GM10847 (cell line): Measurements from ENCODE around the gene NOL9.

Experiments
- POLR2A ChIP-seq: IDR thresholded peaks from 2 replicates; pipeline ENCODE4 v1.6.1; 2011; ENCODE audit not compliant: insufficient read length; ENCODE audit errors: extremely low read depth

NOL9 gene

DNA sequence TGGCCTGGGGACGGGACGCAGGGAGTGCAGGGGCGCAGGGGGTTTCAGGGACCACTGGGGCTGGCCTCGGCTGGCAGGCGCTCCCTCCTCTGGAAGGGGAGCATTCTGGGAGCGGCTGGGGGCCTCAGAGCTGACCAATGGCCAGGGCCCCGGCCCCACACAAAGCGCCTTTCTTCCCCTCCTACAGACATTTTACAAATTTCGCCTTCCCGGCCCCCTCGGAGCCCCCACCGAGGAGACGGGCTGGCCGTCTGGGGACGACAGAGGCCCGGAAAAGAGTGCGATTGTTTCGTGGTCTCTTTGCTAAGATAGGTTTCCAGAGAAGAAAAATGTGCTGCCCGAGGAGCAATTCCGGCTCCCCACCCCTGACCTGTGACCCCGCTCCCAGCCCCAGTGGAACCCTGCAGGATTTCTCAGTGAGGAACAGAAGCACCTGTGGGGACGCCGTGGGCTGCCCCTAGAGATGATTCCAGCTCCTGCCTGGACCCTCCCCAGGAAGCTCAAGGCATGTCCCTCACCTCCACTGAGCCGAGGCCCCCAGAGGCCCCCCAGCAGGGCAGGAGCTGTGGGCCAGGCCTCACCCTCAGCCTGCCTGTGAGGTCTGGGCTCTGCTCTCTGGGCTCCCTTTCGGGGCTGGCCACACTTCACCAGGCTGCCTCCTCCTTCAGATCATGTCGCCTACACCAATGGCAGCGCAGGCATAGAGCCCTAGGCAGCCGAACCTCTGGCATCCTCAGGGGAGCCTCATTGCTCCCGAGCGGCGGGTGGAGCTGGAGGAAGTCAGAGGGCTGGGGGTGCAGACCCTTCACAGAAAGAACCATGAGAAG, 47.9 kb downstream of the NOL9 start:
- no peak for TF ChIP-seq POLR2A

DNA sequence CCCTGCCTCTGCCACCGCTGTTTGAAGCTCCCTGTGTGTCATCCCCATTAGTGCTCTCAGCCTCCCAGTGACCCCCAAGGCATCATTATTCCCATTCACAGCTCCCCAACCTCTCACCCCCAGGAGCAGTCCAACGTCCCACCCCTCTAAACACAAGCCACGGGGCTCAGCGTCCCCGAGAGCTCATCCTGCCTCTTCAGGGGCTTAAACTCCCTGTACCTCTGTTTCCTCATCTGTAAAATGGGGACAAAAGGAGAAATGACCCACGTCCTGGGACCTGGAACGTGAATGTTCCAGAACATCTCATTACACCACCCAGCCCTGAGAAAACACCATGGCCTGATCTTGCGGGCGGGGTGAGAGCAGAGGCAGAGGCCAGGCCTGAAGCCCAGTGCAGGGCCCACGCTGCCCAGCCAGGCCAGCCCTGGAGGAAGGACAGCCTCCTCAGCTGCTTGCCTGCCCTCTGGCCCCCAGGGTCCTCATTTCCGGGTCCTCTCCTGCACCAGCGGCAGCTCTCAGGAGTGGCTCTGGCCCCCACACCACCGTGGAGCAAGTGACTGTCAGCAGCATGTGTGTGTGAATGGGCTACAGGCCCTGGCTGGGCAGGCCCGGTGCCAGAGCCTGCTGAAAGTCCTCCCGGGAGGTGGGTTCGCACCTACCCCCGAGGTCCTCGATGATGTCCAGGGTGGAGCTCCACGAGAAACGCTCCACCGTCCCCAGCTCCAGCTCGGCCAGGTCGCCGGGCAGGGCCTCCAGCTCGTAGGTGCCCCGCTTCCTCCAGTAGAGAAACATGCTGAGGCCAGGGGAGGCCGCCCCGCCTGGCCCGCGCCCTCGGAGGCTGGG, 48.7 kb downstream of the NOL9 start:
- TF ChIP-seq POLR2A = no peak

DNA sequence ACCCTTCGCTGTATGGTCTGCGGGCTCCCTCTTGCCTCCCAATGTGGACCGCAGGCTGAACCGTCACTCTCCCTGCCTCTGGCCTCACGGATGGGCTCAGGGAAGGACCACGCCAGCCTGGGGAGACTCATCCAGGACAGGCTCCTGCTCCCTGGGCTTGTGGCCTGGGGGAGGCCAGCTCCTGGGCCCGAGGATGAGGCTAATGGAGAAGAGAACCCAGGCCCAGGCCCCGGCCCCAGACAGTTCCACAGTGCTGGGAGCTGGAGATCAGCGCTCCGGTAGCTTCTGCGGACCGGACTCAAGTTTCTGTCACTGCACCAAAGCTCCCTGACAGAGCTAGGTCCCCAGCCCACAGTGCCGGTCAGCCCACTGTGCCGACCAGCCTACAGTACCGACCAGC, 49.4 kb downstream of the NOL9 start:
- no peak for TF ChIP-seq POLR2A

DNA sequence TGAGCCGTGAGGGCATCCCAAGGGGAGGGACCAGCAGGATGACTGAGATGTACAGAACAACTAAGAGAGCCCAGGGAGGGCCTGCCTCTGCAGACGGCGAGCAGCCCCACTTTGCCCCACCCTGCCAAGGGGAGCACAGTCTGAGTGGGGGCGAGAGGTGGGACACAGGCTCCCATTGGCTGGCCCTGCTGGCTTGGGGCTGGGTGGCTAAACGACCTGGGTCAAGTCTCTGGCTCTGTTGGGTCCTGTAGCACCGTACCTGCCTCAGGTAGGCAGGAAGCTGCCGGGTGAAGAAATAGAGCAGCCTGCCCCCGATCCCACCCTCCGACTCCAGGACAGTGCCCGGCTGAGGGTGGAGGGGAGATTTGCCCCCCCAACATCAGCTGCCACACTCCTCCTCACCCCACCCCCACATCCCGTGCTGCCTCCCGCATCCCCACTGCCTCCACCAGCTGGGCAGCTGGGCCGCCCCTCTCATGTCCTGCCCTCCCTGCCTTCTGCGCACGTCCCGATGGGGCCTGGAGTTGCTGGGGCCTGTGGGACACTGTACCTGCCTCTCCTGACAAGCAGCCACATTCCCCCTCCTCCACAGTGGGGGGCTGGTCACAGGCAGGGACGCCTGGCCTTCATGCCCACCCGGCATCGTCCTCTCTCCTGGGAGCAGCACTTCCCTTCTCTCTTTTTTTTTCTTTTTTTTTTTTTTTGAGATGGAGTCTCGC, 50.3 kb downstream of the NOL9 start:
- no peak for TF ChIP-seq POLR2A

DNA sequence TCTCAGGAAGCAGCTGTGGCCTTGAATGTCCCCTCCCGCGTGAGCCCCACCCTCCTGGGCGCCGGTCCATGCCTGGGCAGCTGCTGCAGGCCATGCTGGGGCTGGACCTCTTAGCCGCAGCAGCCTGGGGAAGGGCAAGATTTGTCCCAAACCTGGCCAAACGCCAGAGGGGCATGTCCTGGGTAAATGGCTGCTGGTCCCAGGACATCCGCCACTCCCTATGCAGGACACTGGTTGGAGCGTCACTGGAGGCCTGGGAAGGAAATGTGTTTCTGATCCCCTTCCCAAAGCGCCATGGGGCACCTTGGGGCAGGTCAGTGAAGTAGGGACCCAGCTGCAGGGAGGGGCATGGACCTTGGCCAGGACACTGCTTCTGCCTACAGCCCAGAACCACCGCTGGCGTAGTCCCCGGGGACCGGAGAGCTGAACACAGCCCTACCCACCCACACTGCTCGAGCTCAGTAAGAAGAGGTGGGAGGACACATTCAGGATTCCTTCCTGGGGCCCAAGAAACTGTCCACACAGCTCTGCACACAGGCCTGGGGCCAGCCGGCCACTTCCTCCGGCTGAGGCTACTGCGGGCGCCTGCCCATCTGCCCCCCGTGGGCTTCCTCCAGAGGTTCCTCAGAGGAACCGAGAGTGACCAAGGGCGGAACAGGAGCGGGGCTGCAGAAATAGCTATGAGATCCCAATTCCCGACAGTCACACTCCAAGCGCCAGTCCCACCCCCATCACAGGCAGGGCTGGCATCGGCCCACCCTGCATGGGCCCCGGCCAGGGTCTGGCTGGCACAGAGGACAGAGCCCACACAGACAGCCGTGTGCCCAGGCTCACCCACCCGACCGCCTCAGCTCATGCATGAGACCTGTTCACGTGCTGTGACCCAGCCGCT, 52.1 kb downstream of the NOL9 start:
- TF ChIP-seq POLR2A = no peak

DNA sequence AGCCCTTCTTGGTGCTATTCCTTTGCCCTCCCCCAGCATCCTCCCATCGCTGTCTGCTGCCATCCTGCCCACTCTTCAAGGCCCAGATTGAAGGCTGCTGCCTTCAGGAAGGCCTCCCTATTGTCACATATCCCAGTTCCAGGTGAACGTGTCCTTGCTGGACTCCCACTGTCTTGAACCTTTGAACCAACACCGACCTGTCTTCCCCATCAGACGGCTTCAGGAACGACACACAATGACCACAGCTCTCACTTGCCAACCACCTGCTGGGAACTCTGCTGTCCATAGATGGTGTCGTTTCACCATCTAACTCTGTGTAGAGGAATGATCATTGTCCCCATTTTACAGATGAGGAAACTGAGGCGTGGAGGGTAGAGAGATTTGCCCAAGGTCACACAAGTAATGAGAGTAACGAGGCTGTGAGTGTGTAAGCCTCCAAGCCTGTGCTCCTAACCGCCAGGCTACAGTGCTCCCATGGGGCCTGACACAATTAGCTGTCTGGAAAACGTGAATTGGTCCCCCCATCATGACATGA, 53.0 kb downstream of the NOL9 start:
- no peak for TF ChIP-seq POLR2A

DNA sequence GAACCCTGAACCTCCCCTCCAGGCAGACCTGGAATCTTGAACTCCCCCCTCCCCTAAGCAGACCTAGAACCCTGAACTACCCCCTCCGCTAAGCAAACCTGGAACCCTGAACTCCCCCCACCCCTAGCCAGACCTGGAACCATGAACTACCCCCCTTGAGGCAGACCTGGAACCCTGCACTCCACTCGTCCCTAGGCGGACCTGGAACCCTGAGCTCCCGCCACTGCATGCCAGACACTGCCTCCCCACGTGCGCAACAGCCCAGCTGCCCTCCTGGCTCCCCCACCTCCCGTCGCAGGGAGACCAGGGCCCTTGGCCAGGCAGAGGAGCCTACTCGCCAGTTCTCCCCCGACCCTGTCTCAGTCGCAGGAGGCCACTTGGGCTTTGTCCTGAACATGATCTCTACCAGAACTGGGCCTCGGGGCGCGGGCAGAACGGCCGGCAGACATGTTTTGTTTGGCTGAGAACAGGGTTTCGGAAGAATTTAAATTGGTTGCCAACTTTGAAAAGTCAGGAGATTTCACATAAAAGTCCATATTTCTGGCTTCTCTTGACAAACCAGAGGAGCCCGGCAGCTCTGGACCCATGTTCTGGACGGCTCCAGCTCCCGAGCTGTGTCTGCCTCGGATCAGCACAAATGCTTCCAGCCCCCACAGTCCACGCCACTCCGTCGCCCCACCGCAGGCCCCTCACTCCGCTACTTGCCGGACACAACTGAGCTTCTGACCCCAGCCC, 53.6 kb downstream of the NOL9 start:
- no peak for TF ChIP-seq POLR2A

DNA sequence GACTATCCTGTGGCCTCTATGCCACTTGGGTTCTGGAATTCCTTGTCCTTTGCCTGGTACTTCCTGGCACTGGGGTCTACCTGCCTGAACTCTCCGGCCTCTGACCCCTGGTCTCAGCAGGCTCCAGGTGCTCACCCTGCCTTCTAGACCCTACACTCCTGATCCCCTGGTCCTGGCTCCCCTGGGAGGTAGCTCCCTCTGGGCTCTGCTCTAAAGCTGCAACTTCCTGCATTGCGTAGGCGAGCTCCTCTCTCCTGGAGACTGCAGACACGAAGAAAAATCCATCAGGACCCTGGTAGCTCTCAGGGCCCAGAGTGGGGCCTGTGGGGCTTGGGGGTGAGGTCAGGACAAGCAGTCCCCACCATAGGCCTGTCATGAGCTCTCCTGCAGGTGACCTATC, 55.0 kb downstream of the NOL9 start:
- TF ChIP-seq POLR2A = no peak

DNA sequence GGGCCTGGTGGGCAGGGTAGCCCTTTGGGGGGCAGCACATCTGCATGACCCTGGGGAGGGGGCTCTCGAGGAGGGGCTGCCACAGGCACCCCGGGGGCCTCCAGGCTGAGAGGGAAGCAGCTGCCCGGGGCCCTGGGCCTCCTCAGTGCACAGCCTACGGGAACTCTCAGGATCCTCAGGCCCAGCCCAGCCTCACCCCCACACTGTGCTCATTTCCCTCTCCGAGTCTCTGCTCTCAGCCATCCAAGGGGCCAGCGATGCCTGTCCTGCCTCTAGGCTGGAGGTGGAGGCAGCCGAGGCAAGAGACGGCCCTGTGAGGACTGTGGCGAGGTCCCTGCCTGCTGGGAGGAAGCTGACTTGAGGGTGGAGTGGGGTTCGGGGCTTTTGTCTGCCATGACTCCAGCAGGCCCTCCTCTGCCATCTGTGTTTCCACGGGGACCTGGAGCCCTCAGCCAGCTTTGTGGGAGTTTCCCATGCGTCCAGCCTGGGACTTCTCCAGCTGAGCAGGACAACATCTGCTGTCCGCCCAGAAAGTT, 55.7 kb downstream of the NOL9 start:
- no peak for TF ChIP-seq POLR2A

DNA sequence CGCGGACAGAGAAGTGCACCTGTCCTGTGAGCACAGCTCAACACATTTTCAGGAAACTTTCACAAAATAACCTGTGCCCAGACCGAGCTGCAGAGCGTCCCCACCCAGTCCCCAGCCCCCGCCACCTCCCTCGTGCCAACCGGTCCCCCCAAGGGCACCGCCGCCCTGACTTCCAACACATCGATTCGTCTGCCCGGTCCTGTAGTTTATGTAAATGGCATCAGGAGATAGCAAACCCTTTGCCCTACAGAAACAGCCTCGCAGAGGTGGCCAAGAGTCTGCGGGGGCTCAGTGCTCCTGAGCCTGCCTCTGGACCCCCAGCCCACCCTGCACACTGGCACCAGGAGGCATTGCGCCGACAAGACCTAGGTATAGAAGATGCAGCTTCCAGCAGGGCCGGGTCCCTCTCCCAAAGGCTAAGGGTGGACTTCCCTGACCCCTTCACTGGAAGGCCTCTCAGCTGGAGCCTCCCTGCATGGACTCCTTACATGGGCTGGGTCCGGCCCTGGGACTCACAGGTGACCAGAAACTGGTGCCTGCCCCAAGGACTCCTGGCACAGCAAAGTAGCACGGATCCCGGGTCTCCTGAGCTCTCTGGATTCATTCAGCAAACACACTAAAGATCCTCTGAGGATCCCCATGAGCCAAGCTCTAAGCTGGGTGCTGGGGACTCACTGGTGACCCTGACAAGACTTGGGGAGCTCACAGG, 56.3 kb downstream of the NOL9 start:
- TF ChIP-seq POLR2A = no peak

DNA sequence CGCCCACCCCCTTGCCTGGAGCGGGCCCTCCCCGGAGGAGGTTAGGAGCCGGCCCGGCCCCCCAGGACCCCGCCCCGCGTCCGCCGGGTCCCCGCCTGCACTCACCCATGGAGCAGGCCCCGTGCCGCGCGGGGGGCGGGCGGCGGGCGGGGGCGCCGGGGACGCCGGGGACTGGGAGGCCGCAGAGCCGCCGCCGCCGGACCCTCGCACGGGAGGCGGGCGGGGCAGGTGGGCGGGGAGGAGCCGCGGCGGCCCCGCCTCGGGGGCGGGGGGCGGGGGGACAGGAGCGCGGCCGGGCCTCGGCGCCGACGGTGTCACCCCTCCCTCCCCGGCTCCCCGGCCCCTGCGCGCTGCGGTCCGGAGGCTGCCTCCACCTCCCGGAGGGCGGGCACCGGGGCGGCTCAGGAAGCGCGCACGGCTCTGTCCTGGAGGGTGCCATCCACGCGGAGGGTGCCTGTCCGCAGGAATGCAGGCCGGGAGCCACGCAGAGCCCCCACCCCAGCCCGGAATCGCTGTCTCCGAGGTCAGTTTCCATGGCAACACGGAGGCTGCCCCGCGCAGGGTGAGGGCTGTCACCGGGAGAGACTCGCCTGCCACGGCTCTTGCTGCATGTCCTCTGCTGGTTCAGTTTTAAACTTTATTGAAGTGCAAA, 57.0 kb downstream of the NOL9 start:
- TF ChIP-seq POLR2A = no peak

DNA sequence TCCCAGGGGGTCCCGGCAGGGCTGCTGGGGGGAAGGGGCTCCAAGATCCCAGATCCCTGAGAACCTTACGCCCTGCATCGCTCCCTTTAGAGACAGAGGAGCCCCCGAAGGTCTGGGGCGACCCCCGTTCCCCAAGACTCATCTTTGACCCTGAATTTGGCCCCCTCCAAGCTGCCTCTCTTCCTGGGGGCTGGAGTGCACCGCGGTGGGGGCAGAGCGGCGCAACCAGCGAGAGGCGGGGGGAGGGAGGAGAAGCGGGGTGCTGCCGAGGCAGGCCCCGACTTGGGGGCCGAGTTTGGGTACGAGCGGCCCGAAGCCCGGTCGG, 57.5 kb downstream of the NOL9 start:
- no peak for TF ChIP-seq POLR2A

DNA sequence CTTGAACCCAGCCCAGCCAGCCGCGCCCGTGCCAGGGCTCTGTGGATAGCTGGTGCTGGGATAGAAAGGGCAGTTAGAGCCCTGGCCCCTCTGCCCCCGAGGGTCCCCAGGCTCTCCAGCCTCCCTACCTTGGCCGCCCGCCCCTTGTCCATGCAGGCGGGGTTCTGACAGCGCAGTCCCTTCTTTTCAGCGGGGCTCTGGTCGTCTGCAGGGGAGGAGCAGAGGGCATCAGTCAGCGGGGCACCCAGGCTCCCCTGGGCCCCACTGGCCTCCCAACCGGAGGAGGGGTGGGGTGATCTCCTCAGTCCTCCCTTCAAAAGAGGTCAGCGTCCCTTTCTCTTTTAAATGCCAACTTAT, 58.0 kb downstream of the NOL9 start:
- no peak for TF ChIP-seq POLR2A
